Upper lobe of left lung (tissue), 4 donors: Measurements from ENCODE around the gene PAM.

Source experiments
- EP300 ChIP-seq, 4 donors: sonication (generic); formaldehyde crosslinking; IDR thresholded peaks; one replicate each; pipeline ENCODE4 v1.5.1; 2017; ENCODE audit warnings: antibody characterized with exemption in 4 of 4, control low read depth in 2 of 4
- POLR2A ChIP-seq, 4 donors: fragments of 450-650 bp; IDR thresholded peaks; one replicate each; pipeline ENCODE4 v1.5.1; 2016 to 2017; ENCODE audit warnings: antibody characterized with exemption in 4 of 4, mild to moderate bottlenecking in 2 of 4
- TF ChIP-seq, protein P1 (sequence below), 6 experiments: fragments of 450-650 bp in 4 of 6; fragments of 200-600 bp in 2 of 6; sonication (generic) in 2 of 6; IDR thresholded peaks; one replicate each; pipeline ENCODE4 v1.5.1; 2016 to 2019; ENCODE audit warnings: antibody characterized with exemption in 6 of 6

DNA sequence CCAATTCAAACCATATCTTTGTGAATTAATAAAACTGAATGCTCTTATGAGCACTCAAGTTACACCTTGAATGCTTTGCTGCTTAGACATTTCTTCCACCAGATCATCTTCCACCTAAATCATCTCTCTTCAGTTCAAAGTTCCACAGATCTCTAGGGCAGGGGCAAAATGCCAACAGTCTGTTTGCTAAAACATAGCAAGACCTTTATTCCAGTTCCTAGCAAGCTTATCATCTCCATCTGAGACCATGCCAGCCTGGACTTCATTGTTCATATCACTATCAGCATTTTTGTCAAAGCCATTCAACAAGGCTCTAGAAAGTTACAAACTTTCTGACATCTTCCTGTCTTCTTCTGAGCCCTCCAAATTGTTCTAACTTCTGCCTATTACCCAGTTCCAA, 245.0 kb downstream of the PAM start:
- TF ChIP-seq, protein P1, sequence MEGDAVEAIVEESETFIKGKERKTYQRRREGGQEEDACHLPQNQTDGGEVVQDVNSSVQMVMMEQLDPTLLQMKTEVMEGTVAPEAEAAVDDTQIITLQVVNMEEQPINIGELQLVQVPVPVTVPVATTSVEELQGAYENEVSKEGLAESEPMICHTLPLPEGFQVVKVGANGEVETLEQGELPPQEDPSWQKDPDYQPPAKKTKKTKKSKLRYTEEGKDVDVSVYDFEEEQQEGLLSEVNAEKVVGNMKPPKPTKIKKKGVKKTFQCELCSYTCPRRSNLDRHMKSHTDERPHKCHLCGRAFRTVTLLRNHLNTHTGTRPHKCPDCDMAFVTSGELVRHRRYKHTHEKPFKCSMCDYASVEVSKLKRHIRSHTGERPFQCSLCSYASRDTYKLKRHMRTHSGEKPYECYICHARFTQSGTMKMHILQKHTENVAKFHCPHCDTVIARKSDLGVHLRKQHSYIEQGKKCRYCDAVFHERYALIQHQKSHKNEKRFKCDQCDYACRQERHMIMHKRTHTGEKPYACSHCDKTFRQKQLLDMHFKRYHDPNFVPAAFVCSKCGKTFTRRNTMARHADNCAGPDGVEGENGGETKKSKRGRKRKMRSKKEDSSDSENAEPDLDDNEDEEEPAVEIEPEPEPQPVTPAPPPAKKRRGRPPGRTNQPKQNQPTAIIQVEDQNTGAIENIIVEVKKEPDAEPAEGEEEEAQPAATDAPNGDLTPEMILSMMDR (IDR thresholded peaks at IDR 0.05), result no peak
- no peak for TF ChIP-seq POLR2A (IDR thresholded peaks at IDR 0.05)
- no peak for TF ChIP-seq EP300 (IDR thresholded peaks at IDR 0.05)
